IMR-90 (cell line): ENCODE results near the gene VSX2. TPM values are rescaled to one million over a fixed set of nuclear protein-coding genes. Genes with fewer than 3 reads are reported as not detected.

Source experiments
- ATAC-seq: fragments of 200-7000 bp; cut with Tn5 transposase; 2 replicates; pipeline ENCODE4 v1.9.1; 2020; ENCODE audit warnings: low read depth, mild to moderate bottlenecking, moderate library complexity
- BruUV-seq: library from RNA; stranded (reverse); fragments of 400-500 nt; replicated peaks from 2 replicates; lab custom pipeline; 2021; lab: Mats Ljungman, UMichigan
- CTCF ChIA-PET: fragments of 300-600 bp; formaldehyde crosslinking; extraction: SDS; loops from one replicate; lab custom pipeline; 2021; ENCODE audit warnings: antibody characterized with exemption; lab: Yijun Ruan, JAX
- POLR2A ChIA-PET: fragments of 300-600 bp; sonication (Branson Sonifier 250); formaldehyde crosslinking; loops from one replicate; lab custom pipeline; 2022; ENCODE audit warnings: antibody characterized with exemption; ENCODE audit not compliant: unreplicated experiment; lab: Charles Lee
- DNase-seq: peaks from one replicate; pipeline ENCODE4 v3.0.0; 2013
- H2AFZ ChIP-seq: replicated peaks from 2 replicates; pipeline ENCODE3; 2013; ENCODE audit warnings: low read length, mild to moderate bottlenecking; ENCODE audit not compliant: poor library complexity
- H2AK5ac ChIP-seq: 2 replicates; pipeline ENCODE4 v1.6.1; 2013; ENCODE audit warnings: low read depth, low read length, inconsistent platforms
- H2AK9ac ChIP-seq: replicated peaks from 2 replicates; pipeline ENCODE3; 2013; ENCODE audit warnings: mild to moderate bottlenecking, low read depth, low read length, moderate library complexity; ENCODE audit not compliant: poor library complexity
- H2BK120ac ChIP-seq: 2 replicates; pipeline ENCODE4 v1.6.1; 2013; ENCODE audit warnings: low read depth, low read length, inconsistent platforms
- H2BK15ac ChIP-seq: 3 replicates; pipeline ENCODE4 v1.6.1; 2013; ENCODE audit warnings: low read depth, low read length, inconsistent platforms
- H2BK20ac ChIP-seq: 2 replicates; pipeline ENCODE4 v1.6.1; 2013; ENCODE audit warnings: low read depth, mild to moderate bottlenecking, inconsistent platforms, low read length, moderate library complexity
- H2BK5ac ChIP-seq: 2 replicates; pipeline ENCODE4 v1.6.1; 2013; ENCODE audit warnings: mild to moderate bottlenecking, low read depth, low read length, inconsistent platforms; ENCODE audit not compliant: poor library complexity, severe bottlenecking
- H3K14ac ChIP-seq: replicated peaks from 2 replicates; pipeline ENCODE4 v1.6.1; 2013; ENCODE audit warnings: low read depth, low read length, inconsistent platforms
- H3K18ac ChIP-seq: 2 replicates; pipeline ENCODE4 v1.6.1; 2013; ENCODE audit warnings: low read depth, low read length, control low read depth
- H3K23ac ChIP-seq: 2 replicates; pipeline ENCODE4 v1.6.1; 2013; ENCODE audit warnings: low read depth, low read length, inconsistent platforms
- H3K27ac ChIP-seq: 2 replicates; pipeline ENCODE4 v1.5.1; 2013; ENCODE audit warnings: mild to moderate bottlenecking, control low read depth, low read length; ENCODE audit not compliant: insufficient read depth
- H3K27me3 ChIP-seq: 2 replicates; pipeline ENCODE4 v1.6.1; 2013; ENCODE audit warnings: low read length; ENCODE audit not compliant: control insufficient read depth, insufficient read depth
- H3K36me3 ChIP-seq: 2 replicates; pipeline ENCODE4 v1.6.1; 2013; ENCODE audit warnings: low read length, mixed read lengths; ENCODE audit not compliant: control insufficient read depth, insufficient read depth
- H3K4ac ChIP-seq: 2 replicates; pipeline ENCODE4 v1.6.1; 2013; ENCODE audit warnings: low read depth, low read length, inconsistent platforms
- H3K4me1 ChIP-seq: 2 replicates; pipeline ENCODE4 v1.6.1; 2013; ENCODE audit warnings: low read length, mixed read lengths; ENCODE audit not compliant: control insufficient read depth, insufficient read depth
- H3K4me2 ChIP-seq: 2 replicates; pipeline ENCODE4 v1.6.1; 2013; ENCODE audit warnings: low read depth, mild to moderate bottlenecking, control low read depth, low read length, moderate library complexity
- H3K4me3 ChIP-seq: 2 replicates; pipeline ENCODE4 v1.5.1; 2013; ENCODE audit warnings: low read depth, mild to moderate bottlenecking, control low read depth, low read length, moderate library complexity; ENCODE audit not compliant: insufficient read depth
- H3K56ac ChIP-seq: 2 replicates; pipeline ENCODE4 v1.6.1; 2013; ENCODE audit warnings: low read length, inconsistent platforms; ENCODE audit not compliant: insufficient read depth; ENCODE audit errors: extremely low read depth
- H3K79me1 ChIP-seq, 2 experiments: 2 replicates each; pipeline ENCODE4 v1.6.1; 2013; ENCODE audit warnings: low read length in 2 of 2, inconsistent platforms in 1 of 2, low read depth in 1 of 2
- H3K9ac ChIP-seq: 2 replicates; pipeline ENCODE4 v1.6.1; 2013; ENCODE audit warnings: low read depth, low read length, control low read depth
- H3K9me1 ChIP-seq: 2 replicates; pipeline ENCODE4 v1.6.1; 2013; ENCODE audit warnings: low read length, inconsistent platforms; ENCODE audit not compliant: insufficient read depth
- H3K9me3 ChIP-seq: 2 replicates; pipeline ENCODE4 v1.6.1; 2013; ENCODE audit warnings: low read length; ENCODE audit not compliant: control insufficient read depth, insufficient read depth
- H4K20me1 ChIP-seq: 2 replicates; pipeline ENCODE4 v1.6.1; 2013; ENCODE audit warnings: low read length, inconsistent platforms; ENCODE audit not compliant: insufficient read depth
- H4K5ac ChIP-seq: 2 replicates; pipeline ENCODE4 v1.6.1; 2013; ENCODE audit warnings: mild to moderate bottlenecking, low read depth, low read length, control low read depth
- H4K8ac ChIP-seq, 2 experiments: 2 replicates each; pipeline ENCODE4 v1.6.1; 2013; ENCODE audit warnings: low read depth in 2 of 2, low read length in 2 of 2, control low read depth in 1 of 2, inconsistent platforms in 1 of 2
- H4K91ac ChIP-seq: 2 replicates; pipeline ENCODE4 v1.6.1; 2013; ENCODE audit warnings: low read depth, low read length, inconsistent platforms; ENCODE audit not compliant: insufficient read depth
- BHLHE40 ChIP-seq: fragments of 150-350 bp; IDR thresholded peaks from 2 replicates; pipeline ENCODE4 v1.6.1; 2016; ENCODE audit warnings: mild to moderate bottlenecking, low read depth, low read length
- CEBPB ChIP-seq: IDR thresholded peaks from 2 replicates; pipeline ENCODE4 v1.6.1; 2012; ENCODE audit warnings: low read depth, low read length, improper control_type of control experiment
- CHD1 ChIP-seq: IDR thresholded peaks from 2 replicates; pipeline ENCODE4 v1.6.1; 2012; ENCODE audit warnings: low read depth, low read length, improper control_type of control experiment
- FOS ChIP-seq: fragments of 150-350 bp; IDR thresholded peaks from 2 replicates; pipeline ENCODE4 v1.6.1; 2016; ENCODE audit warnings: low read depth, low read length
- MAZ ChIP-seq: IDR thresholded peaks from 2 replicates; pipeline ENCODE4 v1.6.1; 2012; ENCODE audit warnings: low read depth, mild to moderate bottlenecking, low read length, improper control_type of control experiment, moderate library complexity, borderline replicate concordance
- NFE2L2 ChIP-seq: fragments of 150-350 bp; IDR thresholded peaks from 2 replicates; pipeline ENCODE4 v1.6.1; 2016; ENCODE audit warnings: low read depth, mild to moderate bottlenecking, low read length
- POLR2A ChIP-seq: IDR thresholded peaks from 2 replicates; pipeline ENCODE4 v1.6.1; 2012; ENCODE audit warnings: mild to moderate bottlenecking, low read depth, low read length
- RCOR1 ChIP-seq: IDR thresholded peaks from 2 replicates; pipeline ENCODE4 v1.6.1; 2012; ENCODE audit warnings: mild to moderate bottlenecking, low read length, improper control_type of control experiment; ENCODE audit not compliant: insufficient replicate concordance
- RFX5 ChIP-seq: IDR thresholded peaks from 2 replicates; pipeline ENCODE4 v1.8.0; 2012; ENCODE audit warnings: low read depth, mild to moderate bottlenecking, low read length, moderate library complexity
- WGBS, 2 experiments: methylation state at CpG; one replicate each; pipeline versions ENCODE4 v1.1.5 to v1.1.7; 2013; ENCODE audit warnings: missing lambda C conversion rate in 2 of 2; ENCODE audit not compliant: insufficient read length in 1 of 2; ENCODE audit errors: extremely low coverage in 2 of 2; 5-methylcytosine and 5-hydroxymethylcytosine counted together
- dilution Hi-C: fragments of 300-500 bp; cut with HindIII; formaldehyde crosslinking; loops from one replicate; pipeline ENCODE4 v1.14.3; 2018; ENCODE audit warnings: low sequenced_read_pairs; ENCODE audit not compliant: unreplicated experiment
- in situ Hi-C: fragments of 300-500 bp; cut with MboI; formaldehyde crosslinking; loops from 3 replicates; pipeline ENCODE4 v1.14.3; 2019; ENCODE audit warnings: low sequenced_read_pairs, inconsistent platforms, mixed read lengths
- intact Hi-C: fragments of 100-400 bp; cut with micrococcal nuclease; formaldehyde crosslinking; loops from 2 replicates; pipeline ENCODE4 v1.10.0; 2022
- polyA plus RNA-seq, 3 experiments: library from polyadenylated mRNA; depleted of rRNA; stranded (reverse); fragments of >200 nt; gene quantifications; 2 replicates each; pipeline ENCODE4 v1.2.3, GENCODE V29; 2012; ENCODE audit warnings: low replicate concordance in 1 of 3
- total RNA-seq: library from RNA; depleted of rRNA; stranded (reverse); fragments of >200 nt; gene quantifications from 2 replicates; pipeline ENCODE4 v1.2.3, GENCODE V29; 2012
- TF ChIP-seq, protein P1 (sequence below): fragments of 150-350 bp; IDR thresholded peaks from 2 replicates; pipeline ENCODE4 v1.6.1; 2016; ENCODE audit warnings: low read depth, mild to moderate bottlenecking, low read length, moderate library complexity, borderline replicate concordance
- TF ChIP-seq, protein P2 (sequence below): conservative IDR thresholded peaks from 2 replicates; pipeline ENCODE4 v1.5.1; 2012; ENCODE audit warnings: mild to moderate bottlenecking, low read depth, low read length, improper control_type of control experiment

Gene VSX2
- total and polyA plus RNA-seq, 2 of the 4 experiments (the other 2 are of a cell fraction): not detected

DNA sequence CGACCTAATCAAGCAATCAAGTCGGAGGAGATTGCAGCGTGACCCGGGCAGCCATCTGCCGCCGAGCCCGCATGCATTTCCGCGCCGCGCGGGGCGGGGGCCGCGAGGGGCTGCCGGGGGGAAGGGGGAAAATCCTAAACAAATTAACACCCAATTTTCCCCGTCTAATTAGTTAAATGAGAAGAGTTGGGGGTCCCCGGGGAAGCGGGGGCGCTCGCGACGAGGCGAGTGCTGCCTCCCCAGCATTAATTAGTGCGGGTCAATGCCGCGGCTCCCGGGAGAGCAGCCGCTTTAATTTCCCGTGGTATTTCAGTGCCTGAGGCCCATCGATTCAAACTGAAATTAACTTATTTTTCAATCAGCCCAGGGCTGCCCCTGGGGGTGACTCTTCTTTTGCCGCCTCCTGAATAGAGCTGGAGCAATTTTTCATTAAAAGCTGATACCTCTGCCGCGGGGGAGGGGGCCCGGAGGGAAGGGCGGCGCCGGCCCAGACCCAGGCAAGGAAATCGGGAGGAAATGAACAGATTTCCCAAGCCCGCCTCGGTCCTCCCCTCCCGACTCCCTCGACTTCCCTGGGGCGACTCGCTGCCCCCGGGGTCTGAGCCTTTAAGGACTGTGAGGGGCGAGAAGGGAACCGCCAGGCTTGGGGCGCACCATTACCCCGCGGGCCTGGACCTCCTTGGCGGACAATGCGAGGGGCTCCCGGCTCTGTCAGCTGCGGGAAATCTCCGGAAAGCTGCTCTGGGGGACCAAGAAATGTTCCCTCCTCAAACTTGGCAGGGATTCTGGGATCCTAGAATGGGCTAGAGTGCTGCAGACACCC, 18.9 kb downstream of the VSX2 start (continued):
- TF ChIP-seq, protein P1, sequence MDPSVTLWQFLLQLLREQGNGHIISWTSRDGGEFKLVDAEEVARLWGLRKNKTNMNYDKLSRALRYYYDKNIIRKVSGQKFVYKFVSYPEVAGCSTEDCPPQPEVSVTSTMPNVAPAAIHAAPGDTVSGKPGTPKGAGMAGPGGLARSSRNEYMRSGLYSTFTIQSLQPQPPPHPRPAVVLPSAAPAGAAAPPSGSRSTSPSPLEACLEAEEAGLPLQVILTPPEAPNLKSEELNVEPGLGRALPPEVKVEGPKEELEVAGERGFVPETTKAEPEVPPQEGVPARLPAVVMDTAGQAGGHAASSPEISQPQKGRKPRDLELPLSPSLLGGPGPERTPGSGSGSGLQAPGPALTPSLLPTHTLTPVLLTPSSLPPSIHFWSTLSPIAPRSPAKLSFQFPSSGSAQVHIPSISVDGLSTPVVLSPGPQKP: no peak
- no peak for TF ChIP-seq NFE2L2

DNA sequence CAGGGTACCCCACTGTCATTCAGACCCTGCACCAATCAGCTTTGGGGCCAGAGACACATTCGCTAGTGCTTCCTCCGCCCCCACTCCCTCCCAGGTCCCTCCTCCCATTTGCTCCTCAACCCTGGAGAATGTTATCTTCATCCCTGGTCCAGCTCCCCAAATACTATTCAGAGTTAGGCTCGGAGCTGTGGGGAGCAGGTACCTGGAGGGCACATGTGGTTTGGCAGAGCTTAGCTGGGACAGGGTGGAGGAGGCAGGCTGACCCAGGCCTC, 19.5 kb downstream of the VSX2 start:
- Histone ChIP-seq H3K27ac (no peak overlapping the region), H3K4me2 (no peak overlapping the region), H3K79me1 (no peaks in the 10 kb centered on the region), H3K56ac (no peak overlapping the region), H2AFZ (no peak overlapping the region), H2AK5ac (no peak overlapping the region), H2BK20ac (no peak overlapping the region), H3K9me3 (no peaks in the 10 kb centered on the region), H3K4ac (no peak overlapping the region), H3K23ac (no peak overlapping the region), H3K9ac (no peak overlapping the region), H2BK120ac (no peak overlapping the region), H4K20me1 (no peaks in the 10 kb centered on the region), H3K27me3 (peaks cover 53% of the 10 kb centered on the region), H3K36me3 (no peaks in the 10 kb centered on the region), H4K91ac (no peak overlapping the region), H4K5ac (no peak overlapping the region), H3K4me1 (no peaks in the 10 kb centered on the region), H2BK15ac (no peak overlapping the region), H3K4me3 (no peak overlapping the region), H3K9me1 (peaks cover 6% of the 10 kb centered on the region; the same call in 1 of the 2 replicates), H3K14ac (no peak overlapping the region), H3K18ac (no peak overlapping the region), H4K8ac (no peak overlapping the region), H2BK5ac (no peak overlapping the region), H2AK9ac (no peak overlapping the region)
- no TSS peak for BruUV-seq
- in situ Hi-C loops: no loop called here
- ATAC-seq (no peak), DNase-seq (no peak)
- dilution Hi-C loops: no loop called here
- ChIA-PET POLR2A (no interaction called here), CTCF (interaction anchor here (0.5 to 0.6 kb wide), 3 partner anchors 11 to 221 kb away, joined by 3 read pairs; no protein-coding TSS in a partner anchor)
- intact Hi-C loops: no loop called here
- TF ChIP-seq CHD1 (no peak), BHLHE40 (no peak), RCOR1 (no peak), FOS (no peak), RFX5 (no peak), MAZ (no peak), CEBPB (no peak), POLR2A (no peak)
- TF ChIP-seq, protein P2, sequence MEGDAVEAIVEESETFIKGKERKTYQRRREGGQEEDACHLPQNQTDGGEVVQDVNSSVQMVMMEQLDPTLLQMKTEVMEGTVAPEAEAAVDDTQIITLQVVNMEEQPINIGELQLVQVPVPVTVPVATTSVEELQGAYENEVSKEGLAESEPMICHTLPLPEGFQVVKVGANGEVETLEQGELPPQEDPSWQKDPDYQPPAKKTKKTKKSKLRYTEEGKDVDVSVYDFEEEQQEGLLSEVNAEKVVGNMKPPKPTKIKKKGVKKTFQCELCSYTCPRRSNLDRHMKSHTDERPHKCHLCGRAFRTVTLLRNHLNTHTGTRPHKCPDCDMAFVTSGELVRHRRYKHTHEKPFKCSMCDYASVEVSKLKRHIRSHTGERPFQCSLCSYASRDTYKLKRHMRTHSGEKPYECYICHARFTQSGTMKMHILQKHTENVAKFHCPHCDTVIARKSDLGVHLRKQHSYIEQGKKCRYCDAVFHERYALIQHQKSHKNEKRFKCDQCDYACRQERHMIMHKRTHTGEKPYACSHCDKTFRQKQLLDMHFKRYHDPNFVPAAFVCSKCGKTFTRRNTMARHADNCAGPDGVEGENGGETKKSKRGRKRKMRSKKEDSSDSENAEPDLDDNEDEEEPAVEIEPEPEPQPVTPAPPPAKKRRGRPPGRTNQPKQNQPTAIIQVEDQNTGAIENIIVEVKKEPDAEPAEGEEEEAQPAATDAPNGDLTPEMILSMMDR: no peak
- 33% methylated on average over 1 of the region's 3 CpGs; no CpG with 5 or more reads in 1 of the 2 experiments for WGBS, 2 experiments
